Endothelial cell of umbilical vein (primary cell): ENCODE measurements around the gene KRT17.
"Not testable (repeated sequence)": the region's sequence is repeated elsewhere in the genome, so short reads cannot be mapped to it uniquely, and the experiment has no call there.

Experiments
- CTCF ChIP-seq, 2 donors: IDR thresholded peaks; 1 replicate in 1 of 2; 2 replicates in 1 of 2; pipeline ENCODE4 v1.5.1; 2011; ENCODE audit warnings: low read length in 2 of 2, mild to moderate bottlenecking in 2 of 2, moderate library complexity in 2 of 2, control low read depth in 1 of 2, inconsistent platforms in 1 of 2, low read depth in 1 of 2; ENCODE audit not compliant: insufficient read depth in 1 of 2; ENCODE audit errors: extremely low read depth in 1 of 2
- EZH2 ChIP-seq: IDR thresholded peaks from 2 replicates; pipeline ENCODE4 v1.6.1; 2012; ENCODE audit warnings: borderline replicate concordance, low read depth, mild to moderate bottlenecking, moderate library complexity, low read length, inconsistent platforms; ENCODE audit not compliant: severe bottlenecking
- FOS ChIP-seq: IDR thresholded peaks from 2 replicates; pipeline ENCODE4 v1.6.1; 2011; ENCODE audit warnings: mild to moderate bottlenecking, low read length, moderate library complexity, borderline replicate concordance; ENCODE audit not compliant: insufficient read depth
- POLR2A ChIP-seq: IDR thresholded peaks from 2 replicates; pipeline ENCODE4 v1.6.1; 2012; ENCODE audit warnings: low read depth, mild to moderate bottlenecking, control low read depth, low read length
- POLR2AphosphoS5 ChIP-seq: IDR thresholded peaks from 2 replicates; pipeline ENCODE4 v1.6.1; 2012; ENCODE audit warnings: low read depth, mild to moderate bottlenecking, control low read depth, low read length, moderate library complexity; ENCODE audit not compliant: insufficient read depth

- not testable (repeated sequence) for TF ChIP-seq CTCF (IDR thresholded peaks at IDR 0.05; ENCODE audit: extremely low read depth in 1 of 2, insufficient read depth in 1 of 2, low read depth in 1 of 2, low read length in 2 of 2); POLR2AphosphoS5; POLR2A; FOS; EZH2
Measured at GRCh38 chr17:41626914-41627295, 2.5 kb upstream of the KRT17 start.
